DND-41 (cell line): ENCODE data around the gene OTOGL.

ENCODE experiments used
- ATAC-seq: fragments of 200-7000 bp; cut with Tn5 transposase; 3 replicates; pipeline ENCODE4 v1.9.1; 2021; ENCODE audit warnings: low read depth; ENCODE audit not compliant: insufficient read depth
- DNase-seq: peaks from one replicate; pipeline ENCODE4 v3.0.0-alpha.2; 2020
- H2AFZ ChIP-seq: 2 replicates; pipeline ENCODE4 v1.6.0; 2012; ENCODE audit warnings: low read depth, low read length
- H3K27ac ChIP-seq: 2 replicates; pipeline ENCODE4 v1.5.1; 2012; ENCODE audit warnings: low read length, inconsistent platforms
- H3K27me3 ChIP-seq: fragments of 200-600 bp; sonication (generic); 2 replicates; pipeline ENCODE4 v1.6.0; 2012; ENCODE audit warnings: low read length, mild to moderate bottlenecking, inconsistent platforms; ENCODE audit not compliant: insufficient read depth, poor library complexity
- H3K36me3 ChIP-seq: 2 replicates; pipeline ENCODE4 v1.5.1; 2012; ENCODE audit warnings: low read length, inconsistent platforms; ENCODE audit not compliant: insufficient read depth
- H3K4me1 ChIP-seq: 2 replicates; pipeline ENCODE4 v1.5.1; 2012; ENCODE audit warnings: mild to moderate bottlenecking, low read length; ENCODE audit not compliant: insufficient read depth
- H3K4me2 ChIP-seq: 2 replicates; pipeline ENCODE4 v1.6.0; 2012; ENCODE audit warnings: mild to moderate bottlenecking, moderate library complexity, low read length, inconsistent platforms; ENCODE audit not compliant: insufficient read depth
- H3K4me3 ChIP-seq, 2 experiments: fragments of 200-600 bp in 1 of 2; shearing (Covaris generic) in 1 of 2; 2 replicates each; pipeline ENCODE4 v1.5.1; 2012 to 2016; ENCODE audit warnings: inconsistent platforms in 2 of 2, low read length in 2 of 2, mild to moderate bottlenecking in 2 of 2, low read depth in 1 of 2, moderate library complexity in 1 of 2
- H3K79me2 ChIP-seq: 2 replicates; pipeline ENCODE4 v1.6.0; 2012; ENCODE audit warnings: low read length, inconsistent platforms; ENCODE audit not compliant: insufficient read depth
- H3K9ac ChIP-seq: 2 replicates; pipeline ENCODE4 v1.6.0; 2012; ENCODE audit warnings: low read depth, mild to moderate bottlenecking, inconsistent platforms, low read length, moderate library complexity
- H3K9me3 ChIP-seq: 2 replicates; pipeline ENCODE4 v1.5.1; 2012; ENCODE audit warnings: low read length, moderate library complexity, mild to moderate bottlenecking, inconsistent platforms; ENCODE audit not compliant: insufficient read depth, severe bottlenecking
- H4K20me1 ChIP-seq: 2 replicates; pipeline ENCODE4 v1.6.0; 2012; ENCODE audit warnings: low read length; ENCODE audit not compliant: insufficient read depth
- CTCF ChIP-seq: IDR thresholded peaks from 2 replicates; pipeline ENCODE4 v1.5.1; 2012; ENCODE audit warnings: borderline replicate concordance, low read length, moderate library complexity, mild to moderate bottlenecking; ENCODE audit not compliant: poor library complexity, severe bottlenecking; ENCODE audit errors: extremely low read depth
- EZH2 ChIP-seq: IDR thresholded peaks from 3 replicates; pipeline ENCODE4 v1.6.1; 2012; ENCODE audit warnings: borderline replicate concordance, low read depth, mild to moderate bottlenecking, moderate library complexity, low read length, inconsistent platforms; ENCODE audit not compliant: severe bottlenecking

Gene OTOGL

GRCh38 chr12:80059875-80060274 is 39.5 kb upstream of the OTOGL start:
- H2AFZ ChIP-seq = no peak overlapping the region
- no peak overlapping the region for H3K27ac ChIP-seq
- H3K4me2 ChIP-seq = no peak overlapping the region
- no peaks in the 10 kb centered on the region for H3K27me3 ChIP-seq
- ATAC-seq (no peak), DNase-seq (no peak)
- no peaks in the 10 kb centered on the region for H3K4me1 ChIP-seq
- H3K4me3 ChIP-seq = no peak overlapping the region
- H3K79me2 ChIP-seq = no peaks in the 10 kb centered on the region
- no peaks in the 10 kb centered on the region for H3K36me3 ChIP-seq
- H4K20me1 ChIP-seq = no peaks in the 10 kb centered on the region
- H3K9ac ChIP-seq = no peak overlapping the region
- no peaks in the 10 kb centered on the region for H3K9me3 ChIP-seq
- TF ChIP-seq EZH2 (no peak), CTCF (no peak)

- no peak overlapping the region for H3K4me2 ChIP-seq
- no peak for ATAC-seq
- no peaks in the 10 kb centered on the region for H3K27me3 ChIP-seq
- H3K9me3 ChIP-seq = no peaks in the 10 kb centered on the region
- no peaks in the 10 kb centered on the region for H4K20me1 ChIP-seq
- TF ChIP-seq EZH2 (no peak), CTCF (no peak)
- H3K4me3 ChIP-seq = no peak overlapping the region
- DNase-seq = no peak
- H2AFZ ChIP-seq = no peak overlapping the region
- H3K4me1 ChIP-seq = no peaks in the 10 kb centered on the region
- H3K27ac ChIP-seq = no peak overlapping the region
- no peaks in the 10 kb centered on the region for H3K36me3 ChIP-seq
- no peak overlapping the region for H3K9ac ChIP-seq
- H3K79me2 ChIP-seq = no peaks in the 10 kb centered on the region
These were observed 35.1 kb upstream of the OTOGL start for GRCh38 chr12:80064269-80064668.

GRCh38 chr12:80064951-80065350 is 34.4 kb upstream of the OTOGL start:
- Histone ChIP-seq H3K9me3 (no peaks in the 10 kb centered on the region), H2AFZ (no peak overlapping the region), H3K4me1 (no peaks in the 10 kb centered on the region), H3K36me3 (no peaks in the 10 kb centered on the region), H3K79me2 (no peaks in the 10 kb centered on the region), H3K4me3 (no peak overlapping the region), H4K20me1 (no peaks in the 10 kb centered on the region), H3K27ac (no peak overlapping the region), H3K27me3 (no peaks in the 10 kb centered on the region), H3K4me2 (no peak overlapping the region), H3K9ac (no peak overlapping the region)
- TF ChIP-seq EZH2 (no peak), CTCF (no peak)
- ATAC-seq = no peak
- DNase-seq = no peak

- no peak for DNase-seq
These were observed 31.2 kb upstream of the OTOGL start for GRCh38 chr12:80068173-80068572.

More at GRCh38 chr12:80068173-80068572, 31.2 kb upstream of the OTOGL start:
- Histone ChIP-seq H3K36me3 (no peaks in the 10 kb centered on the region), H3K4me1 (no peaks in the 10 kb centered on the region), H3K79me2 (no peaks in the 10 kb centered on the region), H3K27ac (no peak overlapping the region), H2AFZ (no peak overlapping the region), H3K4me2 (no peak overlapping the region), H3K9me3 (no peaks in the 10 kb centered on the region), H4K20me1 (no peaks in the 10 kb centered on the region), H3K9ac (no peak overlapping the region), H3K4me3 (no peak overlapping the region), H3K27me3 (no peaks in the 10 kb centered on the region)
- no peak for ATAC-seq
- TF ChIP-seq CTCF (no peak), EZH2 (no peak)
